CD4-positive, alpha-beta T cell treated with Interleukin-17A for 1 hour (primary cell): Measurements from ENCODE around the gene TAC3.
"Not testable (repeated sequence)": the region's sequence is repeated elsewhere in the genome, so short reads cannot be mapped to it uniquely, and the experiment has no call there.

ENCODE experiments used
- DNase-seq: peaks from one replicate; pipeline ENCODE4 v3.0.0-alpha.2; 2020

Gene TAC3

DNA sequence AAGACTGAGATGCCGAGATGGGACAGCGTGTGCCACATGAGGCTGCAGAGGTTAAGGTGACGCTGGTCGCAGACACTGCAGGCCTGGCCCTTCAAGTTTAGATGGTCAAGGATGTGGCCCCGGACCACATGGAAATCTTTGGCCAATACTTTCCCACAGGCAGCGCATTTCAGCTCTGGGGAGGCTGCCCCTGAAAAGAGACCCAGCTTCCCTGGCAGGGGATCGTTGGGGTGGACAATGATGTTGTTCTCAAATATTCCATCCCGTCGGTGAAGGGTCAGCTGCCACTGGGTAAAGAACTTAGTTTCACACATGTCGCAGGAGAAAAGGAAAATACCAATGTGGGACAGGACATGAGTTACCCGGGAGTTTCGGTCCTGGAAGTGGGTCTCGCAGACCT is 12.9 kb downstream of the TAC3 start:
- no peak for DNase-seq

DNA sequence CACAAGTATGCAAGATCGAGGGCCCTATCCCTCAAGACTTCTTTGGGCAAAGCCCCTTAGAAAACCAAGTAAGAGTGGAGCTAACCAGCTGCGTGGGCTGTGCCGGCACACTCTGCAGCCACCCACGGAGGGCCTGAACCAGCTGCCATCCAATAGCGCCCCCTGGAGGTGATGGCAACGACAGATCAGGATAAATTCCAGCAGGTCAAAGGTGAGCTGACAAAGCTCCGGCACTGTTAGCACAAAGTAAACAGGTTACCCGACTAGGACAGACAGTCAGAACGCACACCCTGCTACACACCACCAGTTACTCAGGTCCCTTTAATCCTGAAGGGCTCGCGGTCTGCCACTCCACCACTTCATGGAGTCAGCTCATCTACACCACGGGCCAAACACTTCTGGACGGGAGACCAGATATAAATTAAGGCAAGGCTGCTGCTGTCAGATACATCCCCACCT is 14.9 kb downstream of the TAC3 start:
- DNase-seq, result peak; percentile 79

DNA sequence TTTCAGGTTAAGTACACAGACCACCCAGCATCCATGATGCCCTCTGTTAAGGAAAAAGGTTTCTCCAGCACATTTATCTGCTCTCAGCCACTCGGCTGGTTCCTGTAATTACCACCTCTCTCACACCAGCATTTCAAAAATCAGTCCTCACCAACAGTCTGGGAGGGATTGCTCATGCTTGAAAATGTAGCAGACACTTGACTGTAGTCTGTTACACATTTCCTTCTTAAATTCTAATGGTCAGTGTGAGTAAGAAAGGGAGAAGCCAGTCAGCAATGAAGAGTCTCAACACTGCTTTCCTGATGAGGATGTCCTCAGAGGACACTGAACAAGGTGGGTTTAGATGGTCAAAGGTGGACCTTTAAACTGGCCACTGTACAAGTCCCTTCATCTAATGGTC is 15.9 kb downstream of the TAC3 start:
- DNase-seq, result no peak

DNA sequence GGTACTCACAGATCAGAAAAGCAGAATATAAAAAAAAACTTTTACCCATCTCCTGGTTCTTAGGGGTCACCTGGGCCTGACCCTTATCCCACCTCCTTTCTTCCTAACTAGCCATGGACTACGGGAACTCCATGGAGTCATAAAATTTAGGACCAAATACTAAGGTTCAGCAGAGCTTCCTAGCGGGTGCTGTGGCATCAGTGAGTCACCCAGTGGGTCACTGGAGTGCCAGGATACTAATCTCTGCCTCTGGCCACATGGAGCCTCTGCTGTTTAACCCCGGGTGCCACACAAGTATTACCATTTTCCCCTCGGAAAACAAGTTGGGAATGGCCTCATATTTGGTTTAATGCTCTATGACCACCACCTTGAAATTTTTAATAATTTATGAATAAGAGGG is 16.9 kb downstream of the TAC3 start:
- DNase-seq, result no peak

DNA sequence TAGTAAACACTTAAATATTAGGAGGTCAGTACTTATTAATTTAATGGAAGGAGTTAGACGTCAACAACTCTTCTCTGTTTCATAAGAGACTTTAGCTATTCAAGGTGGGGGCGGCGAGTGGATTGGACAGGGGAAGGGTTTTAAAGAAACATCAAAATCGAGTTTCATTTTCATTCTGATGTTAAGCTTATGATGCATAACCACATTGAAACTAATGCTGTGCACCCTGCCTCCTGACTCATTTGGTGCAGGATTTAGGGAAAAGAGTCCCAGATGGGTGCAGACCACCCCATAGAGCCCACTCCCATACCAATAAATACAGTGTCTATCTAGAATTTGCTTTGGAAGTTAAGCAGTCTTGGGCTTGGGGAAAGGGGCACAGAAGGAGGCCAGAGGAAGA is 17.3 kb downstream of the TAC3 start:
- DNase-seq, result no peak

- DNase-seq, result no peak
These were observed 18.0 kb downstream of the TAC3 start for GRCh38 chr12:56998316-56998715.

DNA sequence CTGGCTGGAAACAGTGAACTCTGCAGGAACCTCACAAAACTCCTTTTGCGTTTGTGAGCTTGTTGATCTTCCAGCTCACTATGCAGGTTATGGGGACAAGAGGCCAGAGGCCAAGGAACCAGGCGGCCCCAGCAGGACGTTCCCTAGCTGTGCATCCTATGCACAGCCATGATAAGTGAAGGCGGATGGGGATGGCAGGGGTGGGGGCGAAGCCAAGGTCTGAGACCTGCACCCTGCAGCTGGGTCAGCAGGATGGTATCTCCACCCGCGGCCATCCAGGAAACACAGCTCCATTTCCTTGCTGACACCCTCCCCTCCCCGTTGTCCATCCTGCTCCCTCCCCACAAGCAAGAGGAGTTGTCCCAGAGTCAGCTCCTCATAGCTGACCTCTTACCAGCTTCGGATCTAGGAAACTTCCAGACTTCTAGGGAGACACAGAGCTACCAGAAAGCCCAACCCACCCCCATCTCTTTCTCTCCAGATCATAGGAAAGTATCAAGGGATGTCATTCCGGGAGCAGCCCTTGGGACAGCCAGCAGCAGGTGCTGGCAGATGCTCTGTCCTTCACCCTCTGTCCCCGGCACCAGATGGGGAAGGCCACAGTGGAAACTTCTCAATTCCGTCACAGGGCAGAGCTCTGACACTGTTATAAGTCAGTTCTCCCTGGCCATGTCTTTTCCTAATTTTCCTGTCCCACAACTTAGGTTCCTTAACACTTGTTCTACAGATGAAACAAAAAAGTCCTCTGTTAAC is 19.4 kb downstream of the TAC3 start:
- DNase-seq, result no peak

- DNase-seq, result no peak
These were observed 20.3 kb downstream of the TAC3 start for GRCh38 chr12:56995930-56996496.

- DNase-seq, result no peak
These were observed 21.0 kb downstream of the TAC3 start for GRCh38 chr12:56995201-56995929.

DNA sequence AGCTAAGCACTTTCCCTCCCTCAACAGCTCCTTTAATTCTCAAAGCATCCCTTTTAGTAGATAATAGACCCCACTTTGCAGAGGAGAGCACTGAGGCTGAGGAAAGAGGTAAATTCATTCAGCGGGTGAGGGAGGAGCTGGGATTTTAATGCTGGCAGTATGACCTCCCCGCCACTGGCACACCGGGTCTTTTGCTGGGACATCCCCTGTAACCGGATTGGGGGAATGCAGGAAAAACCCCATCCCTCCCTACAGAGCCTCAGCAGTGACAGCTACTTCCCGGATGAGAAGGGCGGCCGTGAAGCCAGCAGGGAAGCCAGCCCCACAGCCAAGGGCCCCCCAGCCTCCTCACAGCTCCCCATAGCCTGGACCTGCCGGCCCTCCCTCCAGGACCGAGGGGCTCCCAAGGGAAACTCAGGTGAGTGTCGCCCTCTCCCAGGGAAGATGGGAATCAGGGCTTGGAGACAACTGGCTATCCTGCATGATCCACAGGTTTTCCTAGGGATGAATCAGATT is 22.0 kb downstream of the TAC3 start:
- DNase-seq, result no peak

GRCh38 chr12:56993346-56993745 is 23.0 kb downstream of the TAC3 start:
- no peak for DNase-seq

DNA sequence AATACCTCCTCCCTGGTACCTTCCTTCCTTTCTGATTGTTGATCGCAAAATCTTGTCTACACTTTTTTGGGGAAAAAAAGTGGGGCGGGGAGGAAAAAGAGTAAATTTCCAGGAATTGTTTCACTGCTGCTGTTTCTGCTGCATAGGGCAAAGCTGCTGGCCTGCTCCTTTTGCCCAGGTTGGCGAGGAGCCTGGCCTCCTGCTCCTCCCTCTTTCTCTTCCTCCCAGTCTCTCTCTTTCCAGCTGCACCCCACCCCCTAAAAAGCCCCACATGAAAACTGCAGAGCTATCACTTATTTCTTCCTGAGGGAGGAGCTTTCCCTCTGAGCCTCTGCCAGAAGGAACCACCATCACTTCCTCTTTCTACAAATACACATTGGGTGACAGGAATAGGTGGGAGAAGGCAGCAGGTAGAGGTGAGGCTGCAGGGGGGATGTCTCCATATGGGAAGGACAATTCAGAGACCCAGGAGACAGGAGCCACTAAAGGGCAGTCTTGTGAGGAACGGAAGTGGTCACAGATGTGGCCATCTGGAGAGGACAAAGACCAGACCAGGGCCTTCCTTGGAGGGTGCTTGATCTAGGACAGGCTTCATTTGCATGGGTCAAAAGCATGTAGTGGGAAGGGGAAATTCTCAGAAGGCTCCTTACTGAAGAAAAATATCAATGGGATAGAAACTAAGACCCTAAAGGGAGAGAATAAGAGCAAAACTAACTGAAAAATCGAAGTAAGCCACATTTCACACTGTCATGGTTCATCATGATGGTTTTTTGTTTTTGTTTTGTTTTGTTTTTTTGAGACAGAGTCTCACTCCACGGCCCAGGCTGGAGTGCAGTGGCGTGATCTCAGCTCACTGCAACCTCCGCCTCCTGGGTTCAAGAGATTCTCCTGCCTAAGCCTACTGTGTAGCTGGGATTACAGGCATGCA is 24.7 kb downstream of the TAC3 start:
- no peak for DNase-seq

DNA sequence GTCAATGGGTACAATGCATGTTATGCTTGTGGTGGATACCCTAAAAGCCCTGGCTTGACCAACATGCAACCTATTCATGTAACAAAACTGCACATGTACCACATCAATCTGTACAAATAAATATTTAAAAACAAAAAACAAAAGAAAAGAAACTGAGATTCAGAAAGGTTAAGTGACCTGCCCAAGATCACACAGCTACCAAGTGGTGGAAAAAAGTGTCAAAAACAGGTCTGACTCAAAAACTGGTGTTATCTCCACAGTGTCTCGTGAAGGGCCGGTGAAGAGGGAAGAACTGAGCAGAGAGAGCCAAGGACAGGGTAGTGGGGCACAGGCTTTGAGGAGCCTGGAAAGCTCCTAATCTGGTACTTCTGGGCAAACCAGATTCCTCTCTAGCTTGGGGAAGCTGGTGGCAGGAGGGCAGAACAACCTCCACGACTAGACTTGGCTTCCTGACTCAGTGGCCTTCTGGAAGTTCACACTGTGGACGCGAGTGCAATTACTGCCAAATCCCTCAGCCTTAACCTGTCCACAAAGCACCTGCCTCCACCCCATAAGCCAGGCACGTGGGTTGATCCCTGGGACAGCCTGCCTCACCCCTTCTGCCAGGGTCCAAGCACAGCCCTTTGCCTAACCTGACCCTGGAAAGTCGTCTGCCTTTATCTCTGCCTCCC is 25.5 kb downstream of the TAC3 start:
- DNase-seq, result no peak

DNA sequence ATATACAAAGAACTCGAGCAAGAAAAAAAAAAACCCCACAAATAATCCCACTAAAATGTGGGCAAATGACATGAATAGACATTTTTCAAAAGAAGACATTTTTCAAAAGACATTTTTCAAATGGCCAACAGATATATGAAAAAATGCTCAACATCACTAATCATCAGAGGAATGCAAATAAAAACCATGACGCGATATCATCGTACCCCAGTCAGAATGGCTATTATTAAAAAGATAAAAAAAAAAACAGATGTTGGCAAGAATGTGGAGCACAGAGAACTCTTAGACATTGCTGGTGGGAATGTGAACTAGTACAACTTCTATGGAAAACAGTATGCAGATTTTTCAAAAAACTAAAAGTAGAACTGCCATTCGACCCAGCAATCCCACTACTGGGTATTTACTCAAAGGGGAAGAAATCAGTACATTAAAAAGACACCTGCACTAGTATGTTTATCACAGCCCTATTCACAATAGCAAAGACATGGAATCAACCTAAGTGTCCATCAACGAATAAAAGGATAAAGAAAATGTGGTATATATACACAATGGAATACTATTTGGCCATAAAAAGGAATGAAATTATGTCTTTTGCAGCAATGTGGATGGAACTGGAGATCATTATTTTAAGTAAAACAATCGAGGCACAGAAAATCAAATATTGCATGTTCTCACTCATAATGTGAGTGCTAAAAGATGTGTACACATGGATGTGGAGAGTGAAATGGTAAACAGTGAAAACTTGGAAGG is 26.3 kb downstream of the TAC3 start:
- no peak for DNase-seq

DNA sequence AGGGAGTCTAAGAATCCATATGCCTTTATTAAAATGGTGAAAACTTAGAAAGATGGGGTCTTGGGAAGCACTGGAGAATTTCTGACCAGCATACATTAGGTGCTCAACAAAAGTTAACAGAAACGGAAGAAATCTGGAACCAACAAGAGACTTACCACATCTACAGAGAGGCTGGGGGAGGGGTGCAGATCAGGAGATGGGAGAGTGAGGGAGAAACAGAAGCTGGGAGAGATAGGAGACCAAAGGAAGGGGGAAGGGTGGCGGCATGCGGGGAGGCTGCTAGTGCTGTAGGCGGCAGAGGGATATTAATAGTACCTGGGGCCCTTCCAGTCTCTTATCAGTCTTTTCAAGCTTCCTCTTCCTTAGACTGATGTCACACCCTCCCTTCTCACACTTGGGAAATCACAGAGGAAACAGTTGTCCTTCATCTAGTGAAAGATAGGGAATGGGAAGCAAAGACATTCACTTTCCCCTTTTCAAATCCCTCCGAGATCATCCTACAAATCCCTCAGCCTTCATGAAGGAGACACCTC is 28.1 kb downstream of the TAC3 start:
- no peak for DNase-seq

- DNase-seq, result peak; percentile 72
These were observed 28.7 kb downstream of the TAC3 start for GRCh38 chr12:56987551-56988053.

- DNase-seq, result no peak
These were observed 29.3 kb downstream of the TAC3 start for GRCh38 chr12:56987011-56987410.

- not testable (repeated sequence) for DNase-seq
These were observed 30.6 kb downstream of the TAC3 start for GRCh38 chr12:56985714-56986113.

GRCh38 chr12:56983386-56983785 is 32.9 kb downstream of the TAC3 start:
- no peak for DNase-seq

DNA sequence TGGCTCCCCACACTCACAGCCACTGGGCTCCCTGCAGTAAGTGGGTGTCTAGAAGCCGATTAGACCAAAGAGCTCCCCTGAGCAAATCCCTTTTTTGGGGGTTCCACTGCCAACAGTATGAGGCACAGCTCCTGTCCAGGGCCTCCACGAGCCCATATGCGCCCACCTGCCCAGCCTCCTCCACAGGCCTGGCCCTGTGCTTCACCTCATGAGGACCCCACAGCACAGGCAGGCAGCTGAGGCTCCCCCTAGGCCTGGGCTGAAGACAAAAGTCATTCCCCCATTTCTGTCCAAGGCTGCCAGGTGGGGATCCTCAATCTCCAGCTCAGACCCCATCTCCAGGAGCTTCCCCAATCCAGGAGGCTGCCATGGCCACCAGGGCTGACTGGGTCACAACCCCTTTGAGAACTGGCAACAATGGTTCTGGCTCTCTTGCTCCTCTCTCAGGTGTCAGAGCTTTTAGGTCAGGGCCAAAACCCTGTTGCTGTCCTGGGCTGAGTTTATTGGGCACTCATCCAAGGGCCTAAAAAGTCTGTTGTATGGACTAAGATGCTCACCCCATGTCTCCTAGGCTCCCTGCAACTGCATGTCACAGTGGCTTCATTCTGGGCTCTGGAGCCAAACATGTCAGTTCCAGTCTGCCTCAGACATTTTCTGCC is 33.6 kb downstream of the TAC3 start:
- DNase-seq, result not testable (repeated sequence)
